Raji (cell line): ENCODE results near the gene PLEKHA5.

Experiments
- POLR2A ChIP-seq: IDR thresholded peaks from 2 replicates; pipeline ENCODE4 v1.6.1; 2011; ENCODE audit warnings: low read depth, low read length, control low read depth; ENCODE audit not compliant: insufficient read depth

PLEKHA5 gene

DNA sequence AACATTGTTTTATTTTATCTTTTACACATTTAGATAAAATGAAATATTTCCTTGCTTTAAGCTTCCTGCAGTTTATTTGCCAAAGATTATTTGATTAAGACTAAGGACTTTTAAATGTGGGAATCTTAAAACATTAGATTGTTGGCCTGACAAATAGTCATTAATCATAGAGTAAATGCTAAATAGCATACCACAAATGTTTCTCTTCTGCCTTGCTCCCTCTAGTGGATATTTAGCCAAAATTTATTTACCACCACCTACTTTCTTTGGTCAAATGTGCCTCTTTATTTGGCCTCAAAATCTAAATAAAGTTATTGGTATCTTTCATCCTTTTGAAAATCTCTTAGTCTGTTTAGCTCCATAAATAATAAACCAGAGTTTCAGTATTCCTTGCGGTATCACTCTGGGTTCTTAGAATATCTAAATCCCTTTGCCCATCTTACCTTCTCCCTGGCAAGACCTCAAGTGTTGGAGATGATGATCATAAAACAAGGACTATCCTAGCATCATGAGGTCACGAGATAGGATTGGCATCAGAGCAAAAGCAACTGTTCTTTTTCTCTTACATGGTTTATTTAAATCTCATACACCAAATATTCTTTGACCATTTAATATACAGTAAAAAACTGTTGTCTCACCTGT lies 159.2 kb downstream of the PLEKHA5 start:
- no peak for TF ChIP-seq POLR2A

DNA sequence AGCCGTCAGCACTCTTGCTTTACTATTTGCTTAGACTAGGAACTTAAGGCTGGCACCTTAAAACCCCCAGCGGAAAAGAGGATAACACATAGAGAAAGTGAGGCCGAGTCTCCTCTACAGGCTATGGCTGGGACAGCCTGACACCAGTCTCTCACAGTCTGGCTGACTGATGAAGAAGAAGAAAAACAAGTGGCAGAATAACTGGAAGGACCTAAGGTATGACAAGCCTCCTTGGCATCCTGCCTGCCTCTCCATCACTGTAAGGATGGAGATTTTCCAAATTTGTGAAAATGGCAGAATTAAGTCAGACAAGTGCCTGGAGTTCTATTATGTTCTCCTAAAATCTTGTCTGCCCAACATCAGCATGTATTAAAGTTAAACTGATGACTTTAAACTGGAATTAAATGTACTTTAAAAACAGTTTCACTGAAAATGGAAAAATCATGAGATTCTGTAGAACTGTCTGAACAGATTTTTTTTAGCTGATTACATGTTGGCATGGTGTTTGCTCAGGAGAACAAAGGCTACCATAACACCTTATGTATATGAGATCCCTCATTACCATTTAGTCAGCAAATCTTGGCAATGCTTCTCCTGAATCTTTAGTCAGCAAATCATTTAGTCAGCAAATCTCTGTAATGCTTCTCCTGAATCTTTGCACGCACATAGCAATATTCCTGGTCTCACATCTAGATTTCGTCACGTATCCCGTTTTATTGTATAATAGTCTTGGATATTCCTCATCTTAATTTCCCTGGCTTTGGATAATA lies 169.5 kb downstream of the PLEKHA5 start:
- TF ChIP-seq POLR2A, result no peak

DNA sequence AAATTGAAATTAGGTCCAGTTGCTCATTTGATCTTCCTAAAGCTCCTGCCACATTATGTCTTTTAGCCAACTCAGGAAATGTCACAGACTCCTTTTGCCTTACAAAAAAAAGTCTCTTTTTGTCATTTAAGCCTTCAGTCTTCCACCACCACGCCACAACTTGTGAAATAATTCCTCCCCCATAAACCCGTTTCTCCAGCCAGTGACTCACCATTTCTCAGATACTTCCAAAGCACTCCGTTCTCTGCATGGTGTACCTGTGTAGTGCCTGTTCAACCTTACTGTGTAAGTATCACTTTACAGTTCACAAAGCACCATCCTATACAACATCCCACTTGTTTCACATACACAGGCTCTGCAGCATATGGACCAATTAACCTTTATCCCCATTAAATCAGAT lies 170.2 kb downstream of the PLEKHA5 start:
- no peak for TF ChIP-seq POLR2A

DNA sequence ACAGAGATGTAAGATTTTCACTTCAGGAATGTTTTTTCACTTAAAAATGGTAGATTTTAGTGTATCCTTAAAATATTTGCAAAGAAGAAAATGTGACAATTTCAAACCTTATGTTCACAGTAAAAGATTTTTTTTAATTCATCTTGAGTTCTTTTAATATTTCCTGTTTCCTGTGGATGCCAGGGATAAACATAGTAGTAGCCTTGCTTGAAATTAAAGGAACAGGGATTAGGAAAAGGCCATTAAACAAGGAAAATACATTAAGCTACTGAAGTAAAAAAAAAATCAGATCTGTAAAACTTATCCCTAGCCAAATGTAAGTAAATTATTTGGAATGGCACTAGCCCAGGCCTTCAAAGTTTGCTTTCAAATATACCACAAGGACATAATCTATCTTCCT lies 171.7 kb downstream of the PLEKHA5 start:
- TF ChIP-seq POLR2A, result no peak

DNA sequence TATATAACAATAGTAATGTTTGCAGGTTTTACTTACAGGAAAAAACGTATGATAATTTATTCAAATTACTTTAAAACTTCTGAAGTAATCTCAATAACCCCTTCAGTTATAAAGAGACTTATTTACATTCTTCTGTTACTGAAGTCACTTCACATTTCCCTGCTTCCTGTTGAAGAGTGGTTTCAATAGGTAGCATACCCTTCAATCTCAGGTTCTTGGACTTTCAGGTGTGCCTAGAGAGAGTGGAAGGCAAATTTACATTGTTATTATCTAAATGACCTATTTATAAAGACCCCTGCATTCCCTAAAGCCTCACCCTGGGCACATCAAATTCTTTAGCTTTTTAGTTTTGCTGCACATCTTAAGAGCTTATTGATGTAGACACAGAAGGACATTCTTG lies 172.2 kb downstream of the PLEKHA5 start:
- TF ChIP-seq POLR2A, result no peak

DNA sequence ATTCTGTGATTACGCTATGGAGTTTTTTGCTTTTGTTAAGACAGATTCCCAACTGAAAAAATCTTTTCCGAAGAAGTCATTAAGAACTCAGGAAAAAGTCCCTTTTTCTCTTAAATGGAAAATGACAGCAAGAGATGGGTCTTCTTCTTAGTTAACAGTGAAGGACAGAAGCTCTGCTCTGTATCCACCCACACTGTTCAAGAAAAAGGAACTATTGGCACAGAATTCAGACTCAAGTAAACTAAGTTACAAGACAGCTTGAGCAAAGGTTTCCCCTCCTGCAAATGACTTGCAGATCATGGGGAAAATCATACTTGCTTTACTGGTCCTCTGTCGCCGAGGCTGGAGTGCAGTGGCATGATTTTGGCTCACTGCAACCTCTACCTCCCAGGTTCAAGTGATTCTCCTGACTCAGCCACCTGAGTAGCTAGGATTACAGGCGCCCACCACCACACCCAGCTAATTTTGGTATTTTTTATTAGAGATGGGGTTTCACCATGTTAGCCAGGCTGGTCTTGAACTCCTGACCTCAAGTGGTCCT lies 172.6 kb downstream of the PLEKHA5 start:
- no peak for TF ChIP-seq POLR2A

DNA sequence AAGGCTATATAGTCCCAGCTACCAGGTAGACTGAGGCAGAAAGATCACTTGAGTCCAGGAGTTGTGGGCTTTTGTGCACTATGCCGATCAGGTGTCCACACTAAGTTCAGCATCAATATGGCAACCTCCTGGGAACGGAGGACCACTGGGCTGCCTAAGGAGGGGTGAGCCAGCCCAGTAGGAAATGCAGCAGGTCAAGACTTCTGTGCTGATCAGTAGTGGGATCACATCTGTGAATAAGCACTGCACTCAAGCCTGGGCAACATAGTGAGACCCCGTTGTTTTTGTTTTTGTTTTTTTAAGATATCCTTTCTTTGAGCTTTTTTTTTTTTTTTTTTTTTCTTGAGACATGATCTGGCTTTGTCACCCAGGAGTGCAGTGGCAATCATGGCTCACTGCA lies 174.0 kb downstream of the PLEKHA5 start:
- no peak for TF ChIP-seq POLR2A

DNA sequence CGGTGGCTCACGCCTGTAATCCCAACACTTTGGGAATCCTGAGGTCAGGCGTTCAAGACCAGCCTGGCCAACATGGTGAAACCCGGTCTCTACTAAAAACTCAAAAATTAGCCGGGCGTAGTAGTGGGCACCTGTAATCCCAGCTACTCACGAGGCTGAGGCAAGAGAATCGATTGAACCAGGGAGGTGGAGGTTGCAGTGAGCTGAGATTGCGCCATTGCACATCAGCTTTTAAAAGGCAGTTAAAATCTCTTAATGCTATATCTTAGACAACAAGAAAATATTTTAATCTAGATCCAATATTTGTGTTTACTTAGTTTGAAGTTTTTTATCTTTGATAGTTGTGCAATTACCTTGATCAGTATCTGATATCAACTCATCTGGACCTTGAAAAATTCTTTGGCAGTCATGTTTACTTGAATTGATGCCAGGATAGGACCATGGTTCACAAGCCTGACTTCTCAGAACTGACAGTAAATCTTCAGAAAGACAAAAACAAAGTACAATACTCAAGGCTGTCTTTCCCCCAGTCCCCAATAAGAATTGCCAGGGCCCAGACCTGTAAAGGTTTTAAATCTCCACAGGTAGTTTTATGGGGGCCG lies 174.7 kb downstream of the PLEKHA5 start:
- no peak for TF ChIP-seq POLR2A

DNA sequence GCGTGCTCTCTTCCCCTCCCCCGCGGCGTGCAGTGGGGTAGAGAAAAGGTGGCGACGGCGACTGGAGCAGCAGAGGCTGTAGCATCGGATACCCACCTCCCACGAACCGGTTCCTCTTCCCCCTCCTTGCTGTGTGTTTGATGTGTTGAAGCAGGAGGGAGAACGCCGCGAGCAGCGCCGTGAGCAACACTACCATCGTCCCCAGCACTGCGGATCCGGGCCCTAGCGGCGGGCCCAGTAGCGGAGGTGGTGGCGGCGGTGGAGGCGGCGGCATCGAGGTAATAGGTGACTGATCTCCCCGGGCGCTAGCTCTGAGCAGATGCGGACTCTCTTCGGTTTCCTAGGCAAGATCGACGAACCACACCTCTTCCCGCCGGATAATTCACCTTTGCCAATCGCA lies 176.8 kb downstream of the PLEKHA5 start:
- no peak for TF ChIP-seq POLR2A

DNA sequence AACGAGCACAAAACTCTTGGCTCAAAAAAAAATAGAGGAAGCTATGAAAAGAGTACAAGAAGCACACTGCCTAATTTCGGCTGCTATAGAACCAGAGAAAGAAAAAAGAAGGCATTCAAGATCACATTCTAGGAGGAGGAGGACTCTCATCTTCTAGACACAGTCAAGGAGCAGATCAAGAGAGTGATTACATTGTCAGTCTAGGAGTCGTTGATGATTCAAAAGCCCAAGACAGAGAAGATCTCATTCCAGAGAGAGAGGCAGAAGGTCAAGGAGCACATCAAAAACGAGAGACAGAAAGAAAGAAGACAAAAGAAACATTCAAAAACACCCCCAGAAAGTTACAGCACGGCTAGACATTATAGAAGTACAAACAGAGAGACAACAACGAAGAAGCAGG lies 177.9 kb downstream of the PLEKHA5 start:
- TF ChIP-seq POLR2A, result no peak

DNA sequence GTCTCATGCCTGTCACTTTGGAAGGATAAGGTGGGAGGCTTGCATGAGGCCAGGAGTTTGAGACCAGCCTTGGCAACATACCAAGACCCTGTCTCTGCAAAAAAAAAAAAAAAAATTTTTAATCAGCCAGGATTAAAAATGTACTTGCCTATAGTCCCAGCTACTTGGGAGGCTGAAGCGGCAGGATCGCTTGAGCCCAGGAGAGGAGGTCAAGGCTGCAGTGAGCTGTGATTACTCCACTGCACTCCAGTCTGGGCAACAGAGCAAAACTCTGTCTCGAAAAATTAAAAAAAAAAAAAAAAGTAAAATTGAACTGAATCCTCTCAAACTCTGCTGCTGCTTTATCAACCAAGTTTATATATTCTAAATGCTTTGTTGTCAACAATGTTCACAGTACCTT lies 181.6 kb downstream of the PLEKHA5 start:
- no peak for TF ChIP-seq POLR2A

DNA sequence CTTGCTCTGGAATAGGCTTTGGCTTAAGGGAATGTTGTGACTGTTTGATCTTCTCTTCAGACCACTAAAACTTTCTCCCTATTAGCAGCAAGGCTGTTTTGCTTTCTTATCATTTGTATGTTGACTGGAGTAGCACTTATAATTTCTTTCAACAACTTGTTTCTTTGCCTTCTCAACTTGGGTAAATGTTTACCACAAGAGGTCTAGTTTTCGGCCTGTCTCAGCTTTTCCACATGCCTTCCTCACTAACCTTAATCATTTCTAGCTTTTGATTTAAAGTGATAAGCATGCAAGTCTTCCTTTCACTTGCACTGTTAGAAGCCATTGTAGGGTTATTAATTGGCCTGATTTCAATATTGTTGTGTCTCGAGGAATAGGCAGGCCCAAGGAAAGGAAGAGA lies 183.1 kb downstream of the PLEKHA5 start:
- TF ChIP-seq POLR2A, result no peak

DNA sequence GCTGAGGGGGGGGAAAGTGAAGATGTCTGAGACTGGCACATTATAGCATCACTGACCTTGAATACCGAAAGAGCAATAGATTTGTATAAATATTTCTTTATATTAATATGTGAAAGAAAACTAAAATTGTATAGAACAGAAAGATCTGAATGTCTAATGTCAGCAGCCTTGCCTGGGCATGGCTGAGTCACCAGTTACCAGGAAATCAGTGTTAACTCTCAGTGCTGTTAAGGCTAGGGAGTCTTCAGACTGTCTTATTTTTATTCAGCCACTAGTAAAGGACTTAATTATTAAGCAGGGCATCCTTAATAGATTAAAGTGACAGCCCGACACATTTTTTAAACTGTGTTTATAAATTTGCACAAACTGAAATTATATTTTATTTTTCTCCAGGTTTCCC lies 186.9 kb downstream of the PLEKHA5 start:
- no peak for TF ChIP-seq POLR2A

DNA sequence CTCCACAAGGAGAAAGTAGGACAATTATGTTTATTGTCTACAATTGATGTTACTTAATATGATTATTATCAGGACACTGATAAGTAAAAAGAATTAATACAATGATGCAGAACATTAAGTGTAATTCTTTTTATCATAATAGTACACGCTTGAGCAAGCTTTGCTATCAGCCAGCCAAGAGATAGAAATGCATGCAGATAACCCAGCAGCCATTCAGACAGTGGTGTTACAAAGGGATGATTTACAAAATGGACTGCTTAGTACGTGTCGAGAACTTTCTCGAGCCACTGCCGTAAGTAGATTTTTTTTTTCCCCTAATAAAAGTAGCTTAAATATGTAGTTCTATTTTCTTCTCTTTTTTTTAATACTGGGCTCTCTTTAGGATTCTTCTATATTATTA lies 192.8 kb downstream of the PLEKHA5 start:
- no peak for TF ChIP-seq POLR2A

DNA sequence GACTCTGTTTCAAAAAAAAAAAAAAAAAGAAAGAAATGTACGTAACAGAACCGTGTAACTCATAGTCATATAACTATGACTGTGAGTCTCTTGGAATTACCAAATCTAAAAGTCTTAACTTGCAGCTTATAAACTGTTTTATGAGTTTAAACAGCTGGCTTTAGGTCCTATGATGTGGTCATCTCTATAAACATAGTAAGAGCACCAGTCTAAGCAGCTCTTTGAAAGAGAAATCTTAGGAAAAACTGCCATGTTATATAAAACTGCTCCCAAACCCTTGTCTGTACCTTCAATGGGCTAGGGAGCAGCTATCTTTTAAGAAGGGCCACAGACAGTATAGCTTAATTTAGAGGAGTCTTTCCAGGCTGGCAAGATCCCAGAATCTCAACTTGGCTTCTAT lies 194.3 kb downstream of the PLEKHA5 start:
- no peak for TF ChIP-seq POLR2A

DNA sequence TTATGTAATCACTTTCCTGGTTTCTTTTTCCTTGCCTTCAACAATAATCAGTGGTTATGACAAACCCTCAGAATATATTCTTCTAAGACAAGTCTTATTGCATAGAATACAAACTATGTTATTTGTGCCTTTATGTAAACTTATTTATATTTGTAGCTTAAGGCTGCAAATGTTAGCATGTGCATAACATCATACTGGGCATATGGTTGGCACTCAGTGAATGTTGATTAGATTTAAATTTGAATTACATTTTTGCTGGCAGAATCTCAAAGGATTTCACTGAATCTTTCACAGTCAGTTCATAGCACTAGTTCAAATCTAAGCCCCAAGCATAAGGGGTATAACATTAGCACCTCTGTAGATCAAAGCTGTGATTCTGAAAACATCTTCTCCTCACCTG lies 196.6 kb downstream of the PLEKHA5 start:
- TF ChIP-seq POLR2A, result no peak

DNA sequence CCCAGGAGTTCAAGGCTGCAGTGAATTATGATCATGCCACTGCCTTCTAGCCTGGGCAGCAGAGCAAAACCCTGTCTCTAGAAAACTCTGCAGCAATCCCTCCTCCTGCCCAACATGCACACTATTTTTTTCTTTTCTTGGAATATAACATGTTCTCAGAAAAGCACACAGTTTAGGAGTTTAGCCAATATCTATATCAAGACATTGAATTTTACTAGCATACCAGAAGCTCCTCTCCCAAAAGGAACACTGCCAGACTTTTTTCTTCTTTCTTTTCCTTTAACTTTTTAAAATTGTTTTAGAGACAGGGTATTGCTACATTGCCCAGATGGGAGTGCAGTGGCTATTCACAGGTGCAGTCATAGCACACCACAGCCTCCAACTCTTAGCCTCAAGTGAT lies 202.7 kb downstream of the PLEKHA5 start:
- TF ChIP-seq POLR2A, result no peak

DNA sequence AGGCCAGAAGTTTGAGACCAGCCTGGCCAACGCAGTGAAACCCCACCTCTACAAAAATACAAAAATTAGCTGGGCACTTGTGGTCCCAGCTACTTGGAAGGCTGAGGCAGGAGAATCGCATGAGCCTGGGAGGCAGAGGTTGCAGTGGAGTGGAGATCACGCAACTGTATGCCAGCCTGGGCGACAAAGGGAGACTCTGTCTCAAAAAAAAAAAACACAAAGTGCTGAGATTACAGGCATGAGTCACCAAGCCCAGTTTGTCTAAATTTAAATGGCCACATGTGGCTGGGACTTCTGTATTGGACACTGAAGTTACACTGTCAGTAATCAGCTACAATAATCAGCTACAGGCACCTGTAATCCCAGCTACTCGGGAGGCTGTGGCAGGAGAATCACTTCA lies 208.9 kb downstream of the PLEKHA5 start:
- no peak for TF ChIP-seq POLR2A
